Gastrocnemius medialis (tissue), 4 donors: ENCODE results near the gene SOCS3.

Experiments used
- CTCF ChIP-seq, 5 experiments: fragments of 450-650 bp in 3 of 5; fragments of 200-600 bp in 2 of 5; sonication (generic) in 2 of 5; IDR thresholded peaks in 4 of 5; conservative IDR thresholded peaks in 1 of 5; 1 replicate in 4 of 5; 2 replicates in 1 of 5; pipeline ENCODE4 v1.5.1; 2016 to 2019; ENCODE audit warnings: antibody characterized with exemption in 5 of 5, mild to moderate bottlenecking in 3 of 5, moderate library complexity in 3 of 5
- POLR2A ChIP-seq, 2 donors: fragments of 450-650 bp; IDR thresholded peaks; one replicate each; pipeline ENCODE4 v1.6.1; 2017; ENCODE audit warnings: antibody characterized with exemption in 2 of 2, mild to moderate bottlenecking in 2 of 2, moderate library complexity in 2 of 2

GRCh38 chr17:78383725-78384471 is 24.0 kb upstream of the SOCS3 start:
- TF ChIP-seq POLR2A (IDR thresholded peaks at IDR 0.05) (peak; percentile 36 to 59), CTCF (IDR thresholded peaks at IDR 0.05 in 4 of 5, conservative IDR thresholded peaks at IDR 0.05 in 1 of 5) (no peak)
